Measurements from ENCODE around the gene ZNF587.
"Not testable (repeated sequence)": the region's sequence is repeated elsewhere in the genome, so short reads cannot be mapped to it uniquely, and the experiment has no call there.

The ZNF587 gene

DNA sequence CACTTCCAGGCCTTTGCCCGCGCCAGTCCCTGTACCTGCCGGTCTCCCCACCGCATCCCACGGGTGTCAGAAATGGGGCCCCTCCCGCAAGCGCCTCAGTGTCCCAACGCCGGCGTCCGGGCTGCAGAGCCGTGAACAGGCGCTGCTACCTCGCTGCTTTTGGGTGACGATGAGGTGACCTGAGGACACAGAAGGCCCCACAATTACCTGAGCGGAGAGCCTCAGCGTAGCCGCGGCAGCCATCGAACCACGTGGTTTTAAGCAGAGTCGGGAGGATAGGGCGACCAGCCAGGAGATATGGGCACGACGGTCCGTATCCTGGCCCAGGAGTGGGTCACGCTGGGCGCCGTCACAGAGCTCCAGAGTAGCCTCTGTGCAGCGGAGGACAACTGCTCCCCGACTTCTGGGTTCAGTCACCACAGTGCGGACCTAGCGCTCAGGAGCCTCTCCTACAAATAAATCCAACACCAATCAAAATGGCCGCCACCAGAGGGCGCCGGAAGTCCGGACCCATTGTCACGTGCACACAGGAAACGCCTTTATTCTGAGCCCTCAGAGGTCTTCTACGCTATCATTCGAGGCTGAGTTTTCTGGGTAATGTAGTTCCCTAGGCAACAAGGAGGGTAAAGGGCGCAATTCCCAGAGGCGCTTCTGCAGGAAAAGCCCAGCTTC lies 39.0 kb downstream of the ZNF587 start, which contains the start of gene ZNF814:
TSS of gene ZNF814 (minus strand) at position 478 of the 672 bp plus-strand sequence. CDS start at position 243, 235 bp downstream.
- DNase-seq (ENCODE audit: extremely low read depth, insufficient read length), result peak; percentile 85
- H3K4me3 ChIP-seq (replicated peaks; ENCODE audit: low read depth, low read length), result peak within 1 kb of the TSS; percentile 76
- TF ChIP-seq, protein P1, sequence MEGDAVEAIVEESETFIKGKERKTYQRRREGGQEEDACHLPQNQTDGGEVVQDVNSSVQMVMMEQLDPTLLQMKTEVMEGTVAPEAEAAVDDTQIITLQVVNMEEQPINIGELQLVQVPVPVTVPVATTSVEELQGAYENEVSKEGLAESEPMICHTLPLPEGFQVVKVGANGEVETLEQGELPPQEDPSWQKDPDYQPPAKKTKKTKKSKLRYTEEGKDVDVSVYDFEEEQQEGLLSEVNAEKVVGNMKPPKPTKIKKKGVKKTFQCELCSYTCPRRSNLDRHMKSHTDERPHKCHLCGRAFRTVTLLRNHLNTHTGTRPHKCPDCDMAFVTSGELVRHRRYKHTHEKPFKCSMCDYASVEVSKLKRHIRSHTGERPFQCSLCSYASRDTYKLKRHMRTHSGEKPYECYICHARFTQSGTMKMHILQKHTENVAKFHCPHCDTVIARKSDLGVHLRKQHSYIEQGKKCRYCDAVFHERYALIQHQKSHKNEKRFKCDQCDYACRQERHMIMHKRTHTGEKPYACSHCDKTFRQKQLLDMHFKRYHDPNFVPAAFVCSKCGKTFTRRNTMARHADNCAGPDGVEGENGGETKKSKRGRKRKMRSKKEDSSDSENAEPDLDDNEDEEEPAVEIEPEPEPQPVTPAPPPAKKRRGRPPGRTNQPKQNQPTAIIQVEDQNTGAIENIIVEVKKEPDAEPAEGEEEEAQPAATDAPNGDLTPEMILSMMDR (IDR thresholded peaks at IDR 0.05; ENCODE audit: insufficient read depth, low read length, poor library complexity, severe bottlenecking), result peak; percentile 13

DNA sequence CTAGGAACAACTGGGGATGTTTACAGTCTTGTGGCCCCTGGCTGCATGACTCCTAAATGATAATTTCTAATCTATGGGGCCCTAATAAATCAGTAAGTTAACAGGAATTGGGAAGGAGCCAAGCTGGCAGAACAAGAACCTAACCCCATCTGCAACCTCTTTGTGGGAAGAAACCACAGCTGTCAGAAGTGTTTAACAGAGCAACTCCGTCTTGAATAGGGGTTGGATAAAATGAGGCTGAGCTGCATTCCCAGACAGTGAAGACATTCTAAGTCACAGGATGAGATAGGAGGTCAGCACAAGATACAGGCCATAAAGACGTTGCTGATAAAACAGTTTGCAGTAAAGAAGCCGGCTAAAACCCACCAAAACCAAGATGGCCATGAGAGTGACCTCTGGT lies 41.0 kb downstream of the ZNF587 start:
- not testable (repeated sequence) for DNase-seq (ENCODE audit: extremely low read depth, insufficient read length)

More for the DNA sequence above, 39.0 kb downstream of the ZNF587 start, which contains the start of gene ZNF814:
- Histone ChIP-seq H3K27me3 (replicated peaks; ENCODE audit: control insufficient read depth, insufficient read depth, low read length) (no peaks in the 10 kb centered on the region), H3K36me3 (ENCODE audit: control insufficient read depth, insufficient read depth, low read length) (no peaks in the 10 kb centered on the region; the same call in 1 of the 2 replicates)

DNA sequence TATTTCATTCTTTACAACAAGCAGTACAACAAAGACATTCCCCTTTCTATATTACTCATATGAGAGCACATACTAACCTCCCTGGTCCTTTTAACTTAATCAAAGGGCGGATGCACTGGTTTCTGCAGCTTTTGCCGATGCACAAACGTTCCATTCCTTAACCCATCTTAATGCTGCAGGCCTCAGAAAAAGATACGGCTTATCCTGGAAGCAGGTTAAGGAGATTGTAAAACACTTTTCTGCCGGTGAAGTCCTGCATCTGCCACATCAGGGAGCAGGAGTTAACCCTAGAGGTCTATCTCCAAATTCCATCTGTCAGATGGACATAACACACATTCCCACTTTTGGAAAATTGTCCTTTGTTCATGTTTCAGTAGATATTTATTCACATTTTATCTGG lies 50.7 kb downstream of the ZNF587 start:
- no peaks in the 10 kb centered on the region for H3K27me3 ChIP-seq (replicated peaks; ENCODE audit: control insufficient read depth, insufficient read depth, low read length)
- TF ChIP-seq, protein P1 (IDR thresholded peaks at IDR 0.05; ENCODE audit: insufficient read depth, low read length, poor library complexity, severe bottlenecking), result no peak
- no peak for DNase-seq (ENCODE audit: extremely low read depth, insufficient read length)
- no peak overlapping the region for H3K4me3 ChIP-seq (replicated peaks; ENCODE audit: low read depth, low read length)
- no peaks in the 10 kb centered on the region for H3K36me3 ChIP-seq (ENCODE audit: control insufficient read depth, insufficient read depth, low read length)

More for the DNA sequence above, 41.0 kb downstream of the ZNF587 start:
- not testable (repeated sequence) for H3K4me3 ChIP-seq (replicated peaks; ENCODE audit: low read depth, low read length); H3K27me3 ChIP-seq (replicated peaks; ENCODE audit: control insufficient read depth, insufficient read depth, low read length); H3K36me3 ChIP-seq (ENCODE audit: control insufficient read depth, insufficient read depth, low read length)

DNA sequence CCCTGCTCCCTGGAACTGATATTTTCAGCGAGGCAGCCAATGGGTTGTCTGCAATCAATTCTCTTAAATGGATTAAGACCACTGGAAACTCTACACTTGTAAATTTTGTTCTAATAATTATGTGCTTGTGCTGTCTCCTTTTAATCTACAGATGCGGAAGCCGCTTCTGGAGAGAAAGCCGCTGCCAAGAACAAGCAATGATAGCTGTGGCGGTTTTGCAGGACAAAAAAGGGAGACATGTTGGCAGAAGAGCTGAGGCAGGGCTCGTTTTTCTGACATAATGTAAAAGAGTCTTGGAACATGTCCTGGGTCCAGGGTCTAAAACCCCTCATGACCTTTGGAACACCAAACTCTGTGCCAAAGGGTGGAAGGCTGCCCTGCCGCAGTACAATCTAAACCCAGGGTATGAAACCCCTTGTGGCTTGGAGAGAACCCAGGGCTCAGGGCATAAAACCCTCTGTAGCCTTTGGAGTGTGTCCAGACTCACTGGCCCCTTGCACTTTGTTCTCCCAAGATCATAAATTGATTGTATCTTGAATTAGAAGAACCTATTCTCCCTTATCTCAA lies 54.0 kb downstream of the ZNF587 start:
- H3K4me3 ChIP-seq (replicated peaks; ENCODE audit: low read depth, low read length), result no peak overlapping the region
- DNase-seq (ENCODE audit: extremely low read depth, insufficient read length), result no peak
- TF ChIP-seq, protein P1 (IDR thresholded peaks at IDR 0.05; ENCODE audit: insufficient read depth, low read length, poor library complexity, severe bottlenecking), result no peak
- no peaks in the 10 kb centered on the region; the same call in 1 of the 2 replicates for H3K36me3 ChIP-seq (ENCODE audit: control insufficient read depth, insufficient read depth, low read length)
- no peaks in the 10 kb centered on the region for H3K27me3 ChIP-seq (replicated peaks; ENCODE audit: control insufficient read depth, insufficient read depth, low read length)

DNA sequence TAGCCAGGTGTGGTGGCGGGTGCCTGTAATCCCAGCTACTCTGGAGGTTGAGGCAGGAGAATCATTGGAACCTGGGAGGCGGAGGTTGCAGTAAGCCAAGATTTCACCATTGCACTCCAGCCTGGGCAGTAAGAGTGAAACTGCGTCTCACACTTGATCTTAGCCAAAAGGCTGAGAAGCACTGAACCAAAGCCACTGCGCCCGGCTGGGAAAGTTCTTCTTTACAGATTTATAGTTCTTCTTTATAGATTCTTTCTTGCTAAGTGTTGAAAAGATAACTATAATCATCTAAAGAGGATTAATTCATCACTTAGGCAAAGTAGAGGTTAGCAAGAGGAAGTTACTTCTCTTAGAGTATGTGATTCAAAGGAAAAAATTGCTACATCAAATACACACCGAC lies 55.6 kb downstream of the ZNF587 start:
- TF ChIP-seq, protein P1 (IDR thresholded peaks at IDR 0.05; ENCODE audit: insufficient read depth, low read length, poor library complexity, severe bottlenecking), result no peak
- H3K36me3 ChIP-seq (ENCODE audit: control insufficient read depth, insufficient read depth, low read length), result no peaks in the 10 kb centered on the region; the same call in 1 of the 2 replicates
- no peak for DNase-seq (ENCODE audit: extremely low read depth, insufficient read length)
- H3K4me3 ChIP-seq (replicated peaks; ENCODE audit: low read depth, low read length), result no peak overlapping the region
- H3K27me3 ChIP-seq (replicated peaks; ENCODE audit: control insufficient read depth, insufficient read depth, low read length), result no peaks in the 10 kb centered on the region

DNA sequence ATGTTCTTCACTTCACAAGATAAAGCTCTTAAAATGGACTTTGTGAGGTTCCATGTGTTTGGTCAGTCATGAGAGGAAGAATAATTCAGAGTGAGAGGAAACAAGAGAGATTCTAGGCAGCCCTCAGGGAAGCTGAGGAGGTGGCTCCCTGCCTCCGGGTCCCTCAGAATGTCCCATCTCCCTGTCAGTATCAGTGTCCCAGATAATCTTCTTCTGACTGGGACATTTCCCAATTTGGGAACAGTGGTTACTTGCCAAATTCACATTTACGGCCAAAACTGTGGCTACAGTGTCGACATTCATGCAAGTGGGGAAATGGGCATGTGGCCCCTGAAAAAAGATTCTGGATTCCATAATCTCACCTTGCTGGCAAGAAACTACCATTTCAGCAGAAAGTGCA lies 57.7 kb downstream of the ZNF587 start:
- DNase-seq (ENCODE audit: extremely low read depth, insufficient read length), result no peak
- TF ChIP-seq, protein P1 (IDR thresholded peaks at IDR 0.05; ENCODE audit: insufficient read depth, low read length, poor library complexity, severe bottlenecking), result no peak
- H3K4me3 ChIP-seq (replicated peaks; ENCODE audit: low read depth, low read length), result no peak overlapping the region
- H3K27me3 ChIP-seq (replicated peaks; ENCODE audit: control insufficient read depth, insufficient read depth, low read length), result no peaks in the 10 kb centered on the region
- peaks cover 3% of the 10 kb centered on the region for H3K36me3 ChIP-seq (ENCODE audit: control insufficient read depth, insufficient read depth, low read length)

Data from GM06990 (cell line).